CD4-positive, alpha-beta T cell treated with Interferon gamma for 1 hour (primary cell): ENCODE measurements around the gene QSER1.
A peak's percentile ranks its signal among the peaks of the same experiment; 100 is the strongest.
"Not testable (repeated sequence)": the region's sequence is repeated elsewhere in the genome, so short reads cannot be mapped to it uniquely, and the experiment has no call there.

Experiments used
- DNase-seq: peaks from one replicate; pipeline ENCODE4 v3.0.0-alpha.2; 2020

QSER1 gene

DNA sequence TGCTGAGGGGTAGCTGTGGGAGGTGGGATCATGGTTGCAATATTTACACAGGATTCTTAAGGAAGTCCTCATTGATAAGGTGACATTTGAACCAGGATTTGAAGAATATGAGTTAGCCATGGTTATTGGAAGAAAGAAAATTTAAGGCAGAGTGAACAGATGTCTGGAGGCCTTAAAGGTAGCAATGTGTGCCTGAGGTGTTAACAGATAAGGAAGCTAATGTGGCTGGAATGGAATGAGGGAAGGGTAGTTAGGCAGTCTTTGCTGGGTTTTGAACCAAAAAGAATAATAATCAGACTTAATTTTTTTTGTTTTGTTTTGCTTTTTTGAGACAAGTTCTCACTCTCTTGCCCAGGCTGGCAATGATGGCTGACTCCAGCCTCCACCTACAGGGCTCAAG is 113.4 kb downstream of the QSER1 start:
- no peak for DNase-seq

DNA sequence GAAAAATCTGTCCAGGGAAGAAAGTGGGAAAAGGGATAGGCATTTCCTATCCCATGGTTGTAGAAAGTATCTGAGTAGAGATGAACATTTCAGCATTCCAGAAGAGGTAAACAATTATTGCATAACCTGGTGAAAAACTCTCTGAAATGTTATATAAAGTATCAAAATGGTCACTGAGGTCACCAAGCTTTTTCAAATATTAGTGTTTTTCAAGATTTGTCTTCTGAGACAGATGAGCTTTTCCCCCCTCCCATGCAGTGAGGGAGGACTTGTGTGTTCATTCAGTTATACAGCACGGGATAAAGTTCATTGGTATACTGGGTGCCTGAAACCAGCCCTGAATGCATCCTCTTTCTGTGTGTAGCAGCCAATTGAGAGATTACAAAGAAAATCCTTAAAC is 121.1 kb downstream of the QSER1 start:
- DNase-seq, result no peak

DNA sequence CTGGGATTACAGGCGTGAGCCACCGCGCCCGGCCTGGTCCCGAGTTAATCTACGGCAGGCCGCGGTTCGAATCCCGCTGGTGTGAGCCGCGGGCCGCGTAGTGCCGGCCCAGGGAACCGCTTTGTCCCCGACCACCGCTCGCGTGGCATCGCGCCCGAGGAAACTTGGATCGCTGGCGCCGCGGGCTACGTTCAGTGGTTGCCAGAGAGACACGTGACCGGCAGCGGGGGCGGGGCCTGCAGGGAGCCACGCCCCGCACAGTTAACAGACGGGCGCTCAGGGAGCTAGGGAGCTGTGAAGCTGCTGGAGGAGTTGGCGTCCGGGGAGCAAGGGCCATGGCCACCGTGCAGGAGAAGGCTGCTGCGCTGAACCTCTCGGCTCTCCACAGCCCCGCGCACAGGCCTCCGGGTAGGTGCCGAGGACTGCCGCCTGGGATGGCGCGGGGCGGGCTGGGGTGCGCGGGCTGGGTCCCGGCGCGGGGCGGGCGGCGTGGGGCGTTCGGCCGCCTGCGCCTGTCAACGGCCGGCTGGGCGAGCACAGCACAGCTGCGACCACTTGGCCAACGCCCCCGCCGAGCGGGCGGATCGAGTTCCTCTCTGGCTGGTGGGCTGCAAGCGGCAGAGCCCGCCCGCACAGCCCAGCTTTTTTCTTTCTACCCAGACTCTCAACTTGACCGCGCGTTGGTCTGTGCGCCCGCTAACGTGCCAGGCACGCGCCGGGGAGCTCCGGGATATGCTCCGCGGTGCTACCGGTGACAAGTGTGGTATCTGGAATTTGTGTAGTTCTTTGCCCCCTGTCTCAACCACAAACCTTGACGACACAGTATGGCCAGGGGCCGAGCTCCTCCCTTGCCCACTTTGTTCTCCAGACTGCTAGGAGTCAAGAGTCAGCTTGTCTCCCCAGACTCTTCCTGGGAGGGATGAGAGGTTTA is 123.3 kb downstream of the QSER1 start, which contains the start of gene DEPDC7:
Gene DEPDC7, plus strand, starts transcription at position 258 of the 931 bp plus-strand sequence. Its CDS starts 78 bp downstream, at position 336.
- peak; percentile 83 for DNase-seq

DNA sequence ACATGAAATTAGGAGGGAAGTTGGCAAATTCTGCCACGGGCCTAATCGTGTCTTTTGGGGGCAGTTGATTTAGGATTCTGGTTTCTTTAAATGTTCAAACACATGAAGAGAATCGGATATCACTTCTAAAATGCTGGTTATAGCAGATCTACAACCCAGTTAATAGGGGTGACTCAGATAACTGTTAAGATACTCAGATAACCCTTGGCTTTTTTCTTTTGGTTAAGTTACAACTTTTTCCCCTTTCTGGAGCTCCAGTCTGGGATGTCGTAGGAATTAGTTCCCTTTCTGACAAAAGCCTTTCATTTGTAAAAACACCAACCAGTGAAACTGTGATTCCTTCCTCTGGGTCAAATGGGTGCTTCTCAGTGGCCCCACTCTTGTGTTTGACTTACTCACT is 124.0 kb downstream of the QSER1 start:
- no peak for DNase-seq

DNA sequence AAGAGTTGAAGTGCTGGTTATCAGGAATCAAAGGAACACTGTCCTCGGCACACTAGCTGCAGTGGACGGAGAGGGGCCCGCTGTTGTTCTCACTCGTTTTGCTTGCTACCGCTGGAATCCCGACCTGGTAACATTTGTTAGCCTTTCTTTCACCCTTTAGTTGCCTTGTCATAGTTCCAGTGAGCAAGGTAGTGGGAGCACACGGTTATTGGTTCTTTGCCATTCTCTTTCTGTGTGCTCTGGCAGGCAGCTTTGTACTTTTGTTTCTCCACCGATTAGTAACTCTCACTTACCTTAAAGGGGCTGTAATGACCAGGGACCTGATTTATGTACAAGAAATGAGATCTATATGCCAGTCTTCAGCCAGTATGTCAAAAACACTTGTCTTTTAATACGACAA is 124.9 kb downstream of the QSER1 start:
- DNase-seq, result no peak

DNA sequence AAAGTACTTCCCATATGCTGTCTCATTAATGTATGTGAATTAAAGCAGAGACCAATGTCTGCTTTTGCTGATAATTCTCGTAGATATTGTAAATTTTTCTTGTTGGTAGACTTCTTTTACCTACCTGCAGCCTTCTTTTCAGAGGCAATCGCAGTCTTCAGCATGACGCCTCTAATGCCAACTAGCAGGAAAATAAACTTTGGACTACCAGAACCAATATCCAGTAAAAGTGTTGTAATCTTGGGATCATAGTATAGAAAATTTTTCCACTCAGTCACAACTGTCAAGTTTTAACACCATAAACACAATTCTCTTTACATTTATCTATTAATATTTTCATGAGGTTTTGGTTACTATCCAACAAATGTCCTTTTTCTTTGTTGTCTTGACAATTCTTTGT is 125.4 kb downstream of the QSER1 start:
- no peak for DNase-seq

DNA sequence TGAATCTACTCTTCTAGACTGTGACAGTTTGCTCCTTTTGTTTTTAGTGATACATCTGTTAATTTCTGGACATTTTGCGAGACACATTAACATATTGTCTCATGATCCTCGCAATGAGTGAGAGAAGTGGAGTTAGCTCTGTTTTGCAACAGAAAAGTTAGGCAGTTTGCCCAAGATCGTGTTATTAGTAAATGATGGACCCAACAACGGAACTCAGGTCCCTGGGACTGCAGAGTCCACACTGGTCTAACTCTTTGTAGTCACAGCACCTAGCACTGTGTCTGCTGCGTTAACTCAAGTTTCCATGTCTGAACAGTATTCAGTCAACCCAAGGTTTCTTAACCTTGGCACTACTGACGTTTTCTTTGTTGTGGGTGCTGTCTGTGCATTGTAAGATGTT is 126.2 kb downstream of the QSER1 start:
- no peak for DNase-seq

DNA sequence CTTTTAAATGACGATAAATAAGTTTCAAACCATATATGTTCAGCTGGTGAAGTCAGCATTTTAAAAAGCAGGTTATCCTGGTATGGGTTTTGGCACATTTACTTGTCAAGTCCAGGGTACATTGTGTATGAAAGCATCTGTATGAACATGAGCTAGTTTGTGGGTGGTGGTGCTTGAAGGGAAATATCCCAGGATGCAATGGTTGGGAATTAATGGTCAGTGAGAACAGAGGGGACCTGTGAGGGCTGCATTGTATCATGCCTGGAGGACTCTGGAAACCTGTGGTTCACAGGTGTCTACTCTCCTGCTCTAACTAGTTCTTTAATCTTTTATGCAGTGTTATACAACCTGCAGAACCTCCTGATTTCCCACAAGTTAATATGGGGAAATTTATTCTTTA is 128.9 kb downstream of the QSER1 start:
- no peak for DNase-seq

DNA sequence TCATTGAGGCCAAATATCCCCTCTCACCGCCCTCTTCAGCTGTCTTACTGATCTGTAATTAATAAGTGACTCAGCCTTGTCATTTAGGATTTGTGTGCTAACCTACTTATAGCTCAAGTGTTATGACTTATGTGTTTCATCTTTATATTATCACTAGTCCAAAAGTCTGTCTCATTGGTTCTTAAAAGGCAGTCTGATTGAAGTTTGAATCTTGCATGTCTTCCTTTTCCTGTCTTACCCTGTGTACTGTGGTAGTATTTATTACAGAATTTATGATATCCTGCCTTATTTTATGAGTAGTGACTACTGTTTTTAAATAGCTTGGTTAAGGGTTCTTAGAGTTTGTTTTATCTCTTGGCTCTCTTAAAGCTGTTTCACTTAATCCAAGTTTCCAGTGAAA is 129.3 kb downstream of the QSER1 start:
- DNase-seq, result no peak

DNA sequence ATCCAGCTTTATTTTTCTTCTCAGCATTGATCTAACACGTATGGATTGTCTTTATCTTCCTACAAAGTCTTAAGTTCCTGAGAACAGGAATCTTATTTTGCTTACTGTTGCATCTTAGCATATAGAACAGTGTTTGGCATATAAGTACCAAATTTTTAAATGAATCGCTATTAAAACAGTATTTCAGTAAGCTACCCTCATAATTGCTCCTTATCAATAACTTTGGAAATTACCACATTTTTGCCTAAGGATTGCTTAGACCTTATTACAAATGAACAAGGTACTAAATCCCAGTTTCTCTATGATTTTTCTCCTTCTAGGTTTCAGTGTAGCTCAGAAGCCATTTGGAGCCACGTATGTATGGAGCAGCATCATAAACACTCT is 132.7 kb downstream of the QSER1 start:
- no peak for DNase-seq

DNA sequence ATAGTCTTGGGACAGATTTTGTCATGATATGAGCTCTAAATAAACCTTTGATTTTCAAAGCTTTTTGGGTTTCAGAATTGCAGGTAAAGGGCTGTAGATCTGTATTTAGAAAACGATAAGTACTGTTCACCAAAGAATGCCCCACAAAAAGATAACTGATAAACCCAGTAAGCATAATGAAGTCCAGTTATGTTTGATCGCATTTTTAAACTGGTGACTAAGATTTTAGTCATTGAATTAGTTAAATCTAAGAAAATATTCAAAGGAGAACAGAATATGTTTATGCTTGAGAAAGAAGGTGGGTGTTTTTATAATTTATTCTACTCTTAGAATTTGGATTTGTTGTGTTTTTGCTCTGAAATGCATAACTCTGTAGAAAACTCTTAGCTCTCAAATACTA is 134.6 kb downstream of the QSER1 start:
- no peak for DNase-seq

DNA sequence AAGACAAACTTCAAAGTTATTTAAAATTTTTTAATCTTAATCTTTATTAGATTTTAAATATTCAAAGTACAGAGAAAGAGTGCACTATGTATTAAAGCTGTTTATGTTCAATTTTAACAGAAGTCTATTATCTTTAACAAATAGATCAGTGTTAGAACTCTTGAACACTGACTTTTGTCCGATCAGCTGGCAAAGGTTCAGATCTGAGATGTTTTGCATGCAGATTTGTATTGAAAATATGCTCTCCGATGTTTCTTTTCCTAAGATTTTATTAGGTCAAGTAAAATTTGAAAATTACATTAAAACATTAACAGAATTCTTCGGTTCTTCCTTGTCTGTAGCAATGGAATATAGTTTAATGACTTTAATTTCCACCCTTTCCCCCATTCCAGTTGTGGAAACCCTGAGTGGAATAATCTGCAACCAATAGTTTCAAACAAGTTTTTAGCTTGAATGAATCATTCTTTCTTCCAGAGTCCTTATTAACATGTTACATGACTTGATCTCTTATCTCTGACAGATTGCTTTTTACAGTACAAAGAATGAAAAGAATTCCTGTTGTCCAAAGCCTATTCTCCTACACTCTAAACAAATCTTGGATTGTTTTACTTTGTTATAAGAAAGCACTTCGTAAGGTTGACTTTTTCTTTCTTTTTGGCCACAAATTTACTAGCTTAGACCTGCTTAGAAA is 135.4 kb downstream of the QSER1 start:
- no peak for DNase-seq

DNA sequence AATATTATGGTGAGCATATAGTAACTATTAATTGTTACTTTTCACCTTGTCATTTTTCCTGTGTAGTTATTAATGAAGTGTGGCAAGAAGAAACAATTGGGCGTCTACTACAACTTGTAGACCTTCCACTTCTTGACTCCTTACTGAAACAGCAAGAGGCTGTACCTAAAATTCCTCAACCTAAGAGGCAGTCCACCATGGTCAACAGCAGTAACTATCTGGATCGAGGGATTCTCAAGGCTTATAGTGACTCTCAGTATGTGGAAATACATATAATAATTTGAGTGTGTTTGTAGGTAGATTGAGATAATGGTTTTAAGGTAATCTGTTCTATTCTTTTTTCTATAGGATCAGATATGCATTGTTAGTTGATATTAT is 135.9 kb downstream of the QSER1 start:
- no peak for DNase-seq

DNA sequence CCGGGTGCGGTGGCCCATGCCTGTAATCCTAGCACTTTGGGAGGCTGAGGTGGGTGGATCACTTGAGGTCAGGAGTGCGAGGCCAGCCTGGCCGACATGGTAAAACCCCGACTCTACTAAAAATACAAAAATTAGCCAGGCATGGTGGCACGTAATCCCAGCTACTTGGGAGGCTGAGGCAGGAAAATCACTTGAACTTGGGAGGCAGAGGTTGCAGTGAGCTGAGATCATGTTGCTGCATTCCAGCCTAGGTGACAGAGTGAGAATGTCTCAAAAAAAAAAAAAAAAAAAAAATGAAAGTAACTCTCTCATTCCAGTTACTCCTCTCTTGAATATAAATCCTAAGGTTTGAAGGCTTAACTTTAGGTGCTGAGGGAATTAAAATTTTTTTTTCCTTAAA is 136.6 kb downstream of the QSER1 start:
- not testable (repeated sequence) for DNase-seq
